GM23248 (cell line): Measurements from ENCODE around the gene USP22. TPM values are rescaled to one million over a fixed set of nuclear protein-coding genes. Genes with fewer than 3 reads are reported as not detected.
"Not testable (repeated sequence)": the region's sequence is repeated elsewhere in the genome, so short reads cannot be mapped to it uniquely, and the experiment has no call there.

Experiments used
- DNase-seq: peaks from one replicate; pipeline ENCODE4 v3.0.0-alpha.2; 2015
- H2AFZ ChIP-seq: fragments of 200-600 bp; sonication (generic); 2 replicates; pipeline ENCODE4 v1.6.1; 2016; ENCODE audit warnings: antibody characterized with exemption
- H3F3A ChIP-seq: fragments of 200-600 bp; sonication (generic); 2 replicates; pipeline ENCODE4 v1.6.1; 2016; ENCODE audit warnings: mild to moderate bottlenecking, antibody characterized with exemption, mixed run types; ENCODE audit not compliant: insufficient read depth
- H3K27ac ChIP-seq: fragments of 200-600 bp; sonication (generic); 2 replicates; pipeline ENCODE4 v1.5.1; 2016; ENCODE audit warnings: mild to moderate bottlenecking
- H3K27me3 ChIP-seq: fragments of 200-600 bp; sonication (generic); replicated peaks from 2 replicates; pipeline ENCODE4 v1.6.1; 2016; ENCODE audit warnings: mild to moderate bottlenecking; ENCODE audit not compliant: insufficient read depth
- H3K36me3 ChIP-seq: fragments of 200-600 bp; sonication (generic); 2 replicates; pipeline ENCODE4 v1.6.1; 2016; ENCODE audit warnings: low read depth, mild to moderate bottlenecking
- H3K4me1 ChIP-seq: fragments of 200-600 bp; sonication (generic); 2 replicates; pipeline ENCODE4 v1.6.1; 2016; ENCODE audit warnings: mild to moderate bottlenecking; ENCODE audit not compliant: insufficient read depth
- H3K4me2 ChIP-seq: fragments of 200-600 bp; sonication (generic); one replicate; pipeline ENCODE4 v1.6.1; 2016; ENCODE audit warnings: mild to moderate bottlenecking; ENCODE audit not compliant: unreplicated experiment
- H3K4me3 ChIP-seq: fragments of 200-600 bp; sonication (generic); 2 replicates; pipeline ENCODE4 v1.5.1; 2016; ENCODE audit warnings: mild to moderate bottlenecking
- H3K79me2 ChIP-seq: fragments of 200-600 bp; sonication (generic); 2 replicates; pipeline ENCODE4 v1.6.1; 2016; ENCODE audit warnings: mild to moderate bottlenecking; ENCODE audit not compliant: insufficient read depth
- H3K9ac ChIP-seq: fragments of 200-600 bp; sonication (generic); 2 replicates; pipeline ENCODE4 v1.6.1; 2016; ENCODE audit warnings: mild to moderate bottlenecking
- H3K9me2 ChIP-seq: fragments of 200-600 bp; sonication (generic); 2 replicates; pipeline ENCODE4 v1.6.1; 2016; ENCODE audit warnings: mixed run types, mild to moderate bottlenecking, moderate library complexity; ENCODE audit not compliant: insufficient read depth
- H3K9me3 ChIP-seq: fragments of 200-600 bp; sonication (generic); one replicate; pipeline ENCODE4 v1.6.1; 2017; ENCODE audit warnings: low read depth
- H4K20me1 ChIP-seq: fragments of 200-600 bp; sonication (generic); 2 replicates; pipeline ENCODE4 v1.6.0; 2016; ENCODE audit not compliant: insufficient read depth
- EZH2 ChIP-seq: fragments of 200-600 bp; sonication (generic); IDR thresholded peaks from 2 replicates; pipeline ENCODE4 v1.6.1; 2018; ENCODE audit warnings: antibody characterized with exemption, mild to moderate bottlenecking; ENCODE audit not compliant: insufficient read depth, poor library complexity, severe bottlenecking
- EZH2phosphoT487 ChIP-seq: fragments of 200-600 bp; sonication (generic); IDR thresholded peaks from 2 replicates; pipeline ENCODE4 v1.6.1; 2018; ENCODE audit warnings: antibody characterized with exemption, moderate library complexity, mild to moderate bottlenecking, low read depth; ENCODE audit not compliant: insufficient read depth
- WGBS, 2 experiments: methylation state at CpG; one replicate each; pipeline ENCODE4 v1.1.6; 2015 to 2017; ENCODE audit warnings: low lambda C conversion rate in 2 of 2, low coverage in 1 of 2; ENCODE audit errors: missing lambda C conversion rate in 2 of 2; 5-methylcytosine and 5-hydroxymethylcytosine counted together
- in situ Hi-C: fragments of 300-500 bp; cut with MboI; formaldehyde crosslinking; loops from 2 replicates; pipeline ENCODE4 v1.15.0; 2020
- polyA plus RNA-seq: library from polyadenylated mRNA; unstranded; fragments of >200 nt; fragmentation: Nextera tagmentation; extraction: Ambion mirVana; gene quantifications from 2 replicates; pipeline ENCODE4 v1.2.1, GENCODE V29; 2016
- total RNA-seq: library from RNA; depleted of rRNA; stranded (reverse); fragments of >200 nt; shearing (Covaris generic); gene quantifications from 2 replicates; pipeline ENCODE4 v1.2.3, GENCODE V29; 2014

USP22 gene
- total and polyA plus RNA-seq, 2 experiments from 2014 or later, result 75.1 to 154 TPM

- Histone ChIP-seq H3K27ac (no peak overlapping the region), H3K4me3 (no peak overlapping the region), H3K27me3 (no peaks in the 10 kb centered on the region), H2AFZ (no peak overlapping the region), H3F3A (no peaks in the 10 kb centered on the region), H3K36me3 (no peaks in the 10 kb centered on the region), H3K4me1 (no peaks in the 10 kb centered on the region), H3K4me2 (no peak overlapping the region), H4K20me1 (no peaks in the 10 kb centered on the region), H3K9ac (no peak overlapping the region), H3K9me2 (no peaks in the 10 kb centered on the region), H3K9me3 (no peaks in the 10 kb centered on the region), H3K79me2 (no peaks in the 10 kb centered on the region)
- TF ChIP-seq EZH2 (no peak), EZH2phosphoT487 (no peak)
- peak; percentile 80 for DNase-seq
- in situ Hi-C loops, result no loop called here
- 68 to 73% methylated on average over 5 of the region's 5 CpGs for WGBS, 2 experiments
Observed at GRCh38 chr17:21058098-21058893, 15.5 kb upstream of the USP22 start.

- H3K9me2 ChIP-seq, in situ Hi-C loops, H3K36me3 ChIP-seq, H3F3A ChIP-seq, H2AFZ ChIP-seq, H4K20me1 ChIP-seq, H3K4me3 ChIP-seq, H3K79me2 ChIP-seq, H3K4me2 ChIP-seq, H3K4me1 ChIP-seq, H3K27ac ChIP-seq, H3K9me3 ChIP-seq, DNase-seq, H3K9ac ChIP-seq, H3K27me3 ChIP-seq: not testable (repeated sequence)
- WGBS, 2 experiments, result 67 to 74% methylated on average over 3 to 8 of the region's 8 CpGs
Observed at GRCh38 chr17:21053056-21053455, 10.2 kb upstream of the USP22 start.

GRCh38 chr17:21049457-21049856 is 6.6 kb upstream of the USP22 start:
- 0 out of 2 replicates have a peak, but pooled peaks cover 5% of the 10 kb centered on the region for H3K27me3 ChIP-seq
- peaks cover under 1% of the 10 kb centered on the region; the same call in 1 of the 2 replicates for H3F3A ChIP-seq
- H3K36me3 ChIP-seq, result no peaks in the 10 kb centered on the region
- H3K9me3 ChIP-seq, result no peaks in the 10 kb centered on the region
- DNase-seq, result no peak
- WGBS, 2 experiments, result 48 to 62% methylated on average over 1 of the region's 1 CpG
- H3K79me2 ChIP-seq, result no peaks in the 10 kb centered on the region
- H3K9me2 ChIP-seq, result no peaks in the 10 kb centered on the region
- no peaks in the 10 kb centered on the region for H3K4me1 ChIP-seq
- no peaks in the 10 kb centered on the region for H4K20me1 ChIP-seq
- H3K4me2 ChIP-seq, result no peak overlapping the region
- H3K27ac ChIP-seq, result no peak overlapping the region
- no peak for TF ChIP-seq EZH2phosphoT487
- no peak for TF ChIP-seq EZH2
- H2AFZ ChIP-seq, result no peak overlapping the region
- no peak overlapping the region for H3K4me3 ChIP-seq
- no peak overlapping the region for H3K9ac ChIP-seq
- in situ Hi-C loops, result no loop called here

- Histone ChIP-seq H3K4me2 (no peak overlapping the region), H3F3A (peaks cover 9% of the 10 kb centered on the region), H3K9me2 (no peaks in the 10 kb centered on the region), H3K36me3 (no peaks in the 10 kb centered on the region), H3K27me3 (no peaks in the 10 kb centered on the region), H3K9me3 (no peaks in the 10 kb centered on the region), H2AFZ (no peak overlapping the region), H3K79me2 (peaks cover 14% of the 10 kb centered on the region), H3K27ac (no peak overlapping the region), H3K4me3 (no peak overlapping the region), H3K9ac (no peak overlapping the region), H4K20me1 (no peaks in the 10 kb centered on the region), H3K4me1 (peaks cover 8% of the 10 kb centered on the region)
- TF ChIP-seq EZH2phosphoT487 (no peak), EZH2 (no peak)
- in situ Hi-C loops, result no loop called here
- 92 to 97% methylated on average over 3 of the region's 3 CpGs for WGBS, 2 experiments
- DNase-seq, result no peak
Observed at GRCh38 chr17:21046216-21046615, 3.4 kb upstream of the USP22 start.

GRCh38 chr17:21044971-21045370 is 2.2 kb upstream of the USP22 start:
- 94 to 96% methylated on average over 10 of the region's 10 CpGs for WGBS, 2 experiments
- Histone ChIP-seq H3K9me2 (no peaks in the 10 kb centered on the region), H3K36me3 (no peaks in the 10 kb centered on the region), H3K4me1 (peaks cover 13% of the 10 kb centered on the region), H3K79me2 (peaks cover 27% of the 10 kb centered on the region), H3K4me3 (no peak overlapping the region), H3K27me3 (no peaks in the 10 kb centered on the region), H3K9ac (no peak overlapping the region), H3K27ac (no peak overlapping the region), H3F3A (peaks cover 19% of the 10 kb centered on the region), H4K20me1 (peaks cover 5% of the 10 kb centered on the region; the same call in 1 of the 2 replicates), H3K9me3 (no peaks in the 10 kb centered on the region), H2AFZ (no peak overlapping the region; the same call in 1 of the 2 replicates), H3K4me2 (no peak overlapping the region)
- no peak for TF ChIP-seq EZH2
- TF ChIP-seq EZH2phosphoT487, result no peak
- no peak for DNase-seq
- in situ Hi-C loops, result no loop called here
